Nephron progenitor cell (in vitro differentiated cells): Measurements from ENCODE around the gene YTHDF1.

ENCODE experiments used
- DNase-seq: peaks from one replicate; pipeline ENCODE4 v3.0.0; 2021
- H3K27ac Mint-ChIP-seq: 2 replicates; pipeline ENCODE4 v1.8.0; 2021; ENCODE audit warnings: mild to moderate bottlenecking, moderate library complexity, mixed read lengths
- H3K27me3 Mint-ChIP-seq: 2 replicates; pipeline ENCODE4 v1.8.0; 2021; ENCODE audit warnings: mild to moderate bottlenecking, low read depth, mixed read lengths; ENCODE audit not compliant: poor library complexity
- H3K36me3 Mint-ChIP-seq: 2 replicates; pipeline ENCODE4 v1.8.0; 2021; ENCODE audit warnings: low read depth, mixed read lengths
- H3K4me1 Mint-ChIP-seq: 2 replicates; pipeline ENCODE4 v1.8.0; 2021; ENCODE audit warnings: mixed read lengths
- H3K4me3 Mint-ChIP-seq: 2 replicates; pipeline ENCODE4 v1.8.0; 2021; ENCODE audit warnings: mild to moderate bottlenecking, moderate library complexity, mixed read lengths
- H3K9me3 Mint-ChIP-seq: 2 replicates; pipeline ENCODE4 v1.8.0; 2021; ENCODE audit warnings: mild to moderate bottlenecking, moderate library complexity, mixed read lengths
- TF ChIP-seq, protein P1 (sequence below): fragments of 200-600 bp; sonication (generic); IDR thresholded peaks from 2 replicates; pipeline ENCODE4 v1.5.0; 2021; ENCODE audit warnings: antibody characterized with exemption

YTHDF1 gene

DNA sequence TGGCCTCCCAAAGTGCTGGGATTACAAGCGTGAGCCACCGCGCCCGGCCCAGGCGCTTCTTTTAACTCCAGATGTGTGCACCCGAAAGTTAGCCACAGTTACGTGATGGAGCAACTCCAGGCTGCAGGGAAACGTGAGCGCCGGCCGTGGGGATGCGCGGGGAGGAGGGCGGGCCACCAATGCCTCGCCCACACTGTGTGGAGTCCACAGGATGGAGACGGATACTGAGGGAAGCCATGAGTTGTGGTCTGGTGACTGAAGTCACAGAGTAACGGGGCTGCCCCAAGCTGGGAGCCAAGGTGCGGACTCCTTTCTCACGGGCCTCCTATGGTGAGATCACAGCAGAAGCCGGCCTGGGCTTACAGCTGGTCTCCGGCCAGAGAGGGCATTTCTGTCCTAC, 23.2 kb downstream of the YTHDF1 start:
- no peaks in the 10 kb centered on the region for H3K9me3 Mint-ChIP-seq
- H3K36me3 Mint-ChIP-seq = peaks cover 38% of the 10 kb centered on the region
- H3K4me3 Mint-ChIP-seq = no peak overlapping the region
- peaks cover 14% of the 10 kb centered on the region for H3K4me1 Mint-ChIP-seq
- H3K27me3 Mint-ChIP-seq = peaks cover 13% of the 10 kb centered on the region
- no peak for DNase-seq
- H3K27ac Mint-ChIP-seq = no peak overlapping the region
- TF ChIP-seq, protein P1, sequence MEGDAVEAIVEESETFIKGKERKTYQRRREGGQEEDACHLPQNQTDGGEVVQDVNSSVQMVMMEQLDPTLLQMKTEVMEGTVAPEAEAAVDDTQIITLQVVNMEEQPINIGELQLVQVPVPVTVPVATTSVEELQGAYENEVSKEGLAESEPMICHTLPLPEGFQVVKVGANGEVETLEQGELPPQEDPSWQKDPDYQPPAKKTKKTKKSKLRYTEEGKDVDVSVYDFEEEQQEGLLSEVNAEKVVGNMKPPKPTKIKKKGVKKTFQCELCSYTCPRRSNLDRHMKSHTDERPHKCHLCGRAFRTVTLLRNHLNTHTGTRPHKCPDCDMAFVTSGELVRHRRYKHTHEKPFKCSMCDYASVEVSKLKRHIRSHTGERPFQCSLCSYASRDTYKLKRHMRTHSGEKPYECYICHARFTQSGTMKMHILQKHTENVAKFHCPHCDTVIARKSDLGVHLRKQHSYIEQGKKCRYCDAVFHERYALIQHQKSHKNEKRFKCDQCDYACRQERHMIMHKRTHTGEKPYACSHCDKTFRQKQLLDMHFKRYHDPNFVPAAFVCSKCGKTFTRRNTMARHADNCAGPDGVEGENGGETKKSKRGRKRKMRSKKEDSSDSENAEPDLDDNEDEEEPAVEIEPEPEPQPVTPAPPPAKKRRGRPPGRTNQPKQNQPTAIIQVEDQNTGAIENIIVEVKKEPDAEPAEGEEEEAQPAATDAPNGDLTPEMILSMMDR = no peak

DNA sequence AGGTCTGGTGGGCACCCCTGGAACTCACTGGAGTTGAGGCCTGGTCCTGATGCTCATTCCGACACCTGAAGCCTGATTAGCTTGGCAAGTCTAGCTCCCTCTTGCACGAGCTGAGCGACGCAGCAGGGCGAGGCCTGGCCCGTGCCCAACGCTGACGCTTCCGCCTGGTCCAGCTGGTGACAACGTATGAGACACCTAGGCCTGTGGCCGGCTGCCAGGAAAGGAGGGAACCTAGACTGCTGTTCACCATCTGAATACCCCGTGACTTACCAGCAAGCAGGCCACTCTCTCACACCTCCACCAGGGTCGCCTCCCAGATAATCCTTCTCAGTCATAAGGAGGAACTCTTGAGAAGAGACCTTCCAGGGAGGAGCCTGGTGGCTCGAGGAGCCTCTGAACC, 24.5 kb downstream of the YTHDF1 start:
- TF ChIP-seq, protein P1 = no peak
- peaks cover 1% of the 10 kb centered on the region for H3K4me1 Mint-ChIP-seq
- peaks cover 26% of the 10 kb centered on the region for H3K36me3 Mint-ChIP-seq
- H3K27me3 Mint-ChIP-seq = peaks cover 15% of the 10 kb centered on the region
- no peak overlapping the region for H3K27ac Mint-ChIP-seq
- H3K9me3 Mint-ChIP-seq = no peaks in the 10 kb centered on the region
- no peak overlapping the region for H3K4me3 Mint-ChIP-seq
- no peak for DNase-seq

DNA sequence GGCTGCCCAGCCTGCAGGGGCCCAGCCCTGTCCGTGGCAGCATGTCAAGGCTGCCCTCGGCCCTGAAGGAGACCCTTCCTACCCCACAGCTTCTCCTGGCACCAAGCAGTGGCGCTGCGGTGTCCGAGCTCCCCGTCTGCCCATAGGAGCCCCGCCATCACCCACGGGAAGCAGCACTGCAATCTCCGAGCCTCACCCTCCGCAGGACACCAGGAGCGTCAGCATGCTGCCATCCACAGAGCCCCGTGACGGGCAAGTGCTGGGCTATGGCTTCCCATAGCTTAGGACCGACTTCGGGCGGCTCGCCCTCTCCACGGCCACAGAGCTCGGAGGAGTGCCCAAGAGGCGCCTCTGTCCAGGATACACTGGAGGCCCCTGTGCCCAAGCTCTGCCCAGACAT, 25.1 kb downstream of the YTHDF1 start:
- peaks cover 21% of the 10 kb centered on the region for H3K36me3 Mint-ChIP-seq
- TF ChIP-seq, protein P1 = no peak
- H3K27me3 Mint-ChIP-seq = peaks cover 15% of the 10 kb centered on the region
- no peak overlapping the region for H3K27ac Mint-ChIP-seq
- H3K9me3 Mint-ChIP-seq = no peaks in the 10 kb centered on the region
- no peak overlapping the region for H3K4me3 Mint-ChIP-seq
- H3K4me1 Mint-ChIP-seq = no peaks in the 10 kb centered on the region
- no peak for DNase-seq

DNA sequence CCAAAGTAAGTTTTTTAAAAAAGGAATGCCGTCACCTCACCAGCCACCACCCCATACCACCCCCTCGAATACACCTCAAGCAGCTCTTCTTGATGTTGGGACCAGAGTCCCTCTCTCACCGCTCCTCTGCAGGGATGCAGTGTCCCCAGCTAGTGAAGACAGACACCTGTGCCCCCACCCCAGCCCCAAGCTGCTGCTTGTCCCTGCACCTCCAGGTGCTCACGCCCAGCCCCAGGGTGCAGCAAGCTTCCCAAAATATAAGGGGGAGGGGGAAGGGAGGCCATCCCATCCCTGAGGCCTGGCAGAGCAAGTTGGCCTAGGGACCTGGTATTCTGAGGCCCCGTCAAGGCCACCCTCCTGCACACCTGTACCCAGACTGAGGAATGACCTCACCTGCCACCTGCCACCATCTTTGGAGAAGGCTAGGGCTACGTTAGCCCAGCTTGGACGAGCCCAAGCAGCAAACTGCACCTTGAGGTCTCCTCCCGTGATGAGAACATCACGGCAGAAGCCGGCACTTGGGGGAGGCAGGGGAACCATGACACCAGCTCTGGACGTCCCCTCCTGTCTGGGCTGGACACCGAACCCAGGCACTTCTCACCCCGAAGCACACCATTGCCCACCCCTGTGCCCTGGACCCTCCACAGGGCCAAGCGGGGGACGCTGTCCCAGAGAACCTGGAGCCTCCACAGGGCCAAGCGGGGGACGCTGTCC, 25.9 kb downstream of the YTHDF1 start:
- Mint-ChIP-seq H3K27ac (no peak overlapping the region), H3K27me3 (peaks cover 15% of the 10 kb centered on the region), H3K9me3 (no peaks in the 10 kb centered on the region), H3K4me1 (no peaks in the 10 kb centered on the region), H3K4me3 (no peak overlapping the region), H3K36me3 (peaks cover 12% of the 10 kb centered on the region)
- TF ChIP-seq, protein P1 = no peak
- no peak for DNase-seq

DNA sequence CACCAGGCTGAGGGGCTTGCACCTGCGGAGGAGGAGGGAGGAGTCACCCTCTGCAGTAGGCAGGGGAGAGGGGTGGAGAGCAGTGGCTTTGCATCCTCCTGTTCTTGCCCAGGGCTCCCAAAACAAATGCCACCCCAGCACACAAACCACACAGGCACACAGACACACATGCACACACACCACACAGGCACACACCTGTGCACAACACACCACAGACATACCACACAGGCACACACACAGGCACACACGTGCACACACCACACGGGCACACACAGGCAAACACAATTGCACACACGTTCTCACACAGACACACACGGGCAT, 26.6 kb downstream of the YTHDF1 start:
- Mint-ChIP-seq H3K27me3 (peaks cover 21% of the 10 kb centered on the region), H3K4me1 (no peaks in the 10 kb centered on the region), H3K36me3 (peaks cover 5% of the 10 kb centered on the region), H3K9me3 (no peaks in the 10 kb centered on the region), H3K4me3 (no peak overlapping the region), H3K27ac (no peak overlapping the region)
- DNase-seq = no peak
- TF ChIP-seq, protein P1 = no peak

DNA sequence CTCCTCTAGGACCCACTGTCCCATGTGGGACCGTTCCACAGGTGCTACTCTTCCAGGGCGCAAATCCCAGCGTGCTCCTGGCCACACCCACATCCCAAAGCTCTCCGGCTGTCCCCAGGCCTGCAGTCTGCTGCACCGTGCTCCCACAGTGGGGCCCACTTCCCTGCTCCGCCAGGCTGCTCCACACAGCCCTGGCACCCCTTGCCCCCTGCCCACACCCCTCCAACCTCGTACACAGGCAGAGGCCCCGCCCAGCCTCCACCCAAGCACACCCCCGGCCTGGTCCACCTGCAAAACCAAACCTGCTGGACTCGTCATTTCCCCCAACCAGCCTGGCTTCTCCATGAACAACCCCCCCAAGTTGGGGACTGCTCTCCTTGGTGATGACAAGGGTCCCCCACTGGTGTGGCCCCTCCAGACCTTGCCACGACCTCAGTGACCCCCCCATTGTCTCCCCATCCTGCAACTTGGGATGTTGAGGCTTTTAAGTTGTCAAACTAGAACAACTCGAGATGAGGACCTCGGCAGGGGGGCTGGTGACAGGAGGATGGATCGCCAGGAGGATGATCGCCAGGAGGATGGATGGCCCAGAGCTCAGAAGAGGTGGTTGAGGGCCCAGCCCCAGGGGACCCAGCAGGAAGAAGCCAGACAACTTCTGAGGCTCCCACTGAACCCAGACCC, 27.1 kb downstream of the YTHDF1 start:
- Mint-ChIP-seq H3K36me3 (peaks cover under 1% of the 10 kb centered on the region), H3K4me1 (no peaks in the 10 kb centered on the region), H3K4me3 (no peak overlapping the region), H3K9me3 (no peaks in the 10 kb centered on the region), H3K27ac (no peak overlapping the region), H3K27me3 (peaks cover 22% of the 10 kb centered on the region)
- TF ChIP-seq, protein P1 = no peak
- no peak for DNase-seq
